Hematopoietic multipotent progenitor cell treated with erythropoietin and hydrocortisone succinate and interleukin-3 and kit ligand, for 17 days (in vitro differentiated cells): ENCODE results near the gene ZBTB38.

ENCODE experiments used
- DNase-seq: peaks from one replicate; pipeline ENCODE4 v3.0.0-alpha.2; 2015; ENCODE audit warnings: low spot score

ZBTB38 gene

GRCh38 chr3:141367038-141367730, 1.1 kb upstream of the ZBTB38 start:
- DNase-seq = no peak

GRCh38 chr3:141368925-141369794, 856 bp downstream of the ZBTB38 start:
- DNase-seq = no peak

DNA sequence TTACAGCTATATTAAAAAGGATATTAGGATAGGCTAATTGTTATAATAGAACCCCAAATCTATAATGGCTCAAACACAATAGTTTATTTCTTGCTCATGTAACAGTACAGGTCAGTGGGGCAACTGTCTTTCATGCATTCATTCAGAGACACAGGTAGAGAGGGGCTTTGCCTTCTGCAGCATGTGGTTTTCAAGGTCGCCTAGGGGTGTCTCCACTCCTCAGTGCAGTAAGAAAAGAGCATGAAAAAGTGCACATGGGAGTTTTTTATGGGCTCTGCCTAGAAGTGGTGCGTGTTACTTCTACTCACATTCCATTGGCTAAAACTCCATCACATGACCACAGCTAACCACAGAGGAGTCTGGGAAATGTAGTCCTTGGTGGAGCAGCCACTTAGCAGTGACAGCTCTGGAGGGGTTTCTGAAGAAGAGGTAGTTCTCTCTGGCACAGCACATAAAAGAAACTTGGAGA, 1.8 kb downstream of the ZBTB38 start:
- DNase-seq = peak; percentile 63

DNA sequence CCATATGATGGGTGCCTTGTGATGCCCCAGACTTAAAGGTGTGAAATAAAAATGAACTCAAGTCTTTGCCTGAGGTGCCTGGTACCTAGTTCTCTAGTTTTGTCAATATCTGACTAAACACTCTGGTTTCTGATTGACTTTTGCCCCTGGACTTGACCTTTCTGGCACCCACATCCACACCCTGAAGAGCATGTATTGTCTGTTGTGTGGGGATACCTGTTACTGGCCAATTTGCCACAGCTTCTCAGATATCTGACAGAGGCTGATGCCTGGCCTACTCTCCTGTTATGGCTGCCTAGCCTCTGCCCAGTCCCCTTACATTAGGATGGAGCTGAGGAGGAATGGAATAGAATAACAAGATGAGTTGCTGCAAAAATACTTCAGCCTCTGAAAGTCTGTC, 3.6 kb downstream of the ZBTB38 start:
- DNase-seq = no peak

DNA sequence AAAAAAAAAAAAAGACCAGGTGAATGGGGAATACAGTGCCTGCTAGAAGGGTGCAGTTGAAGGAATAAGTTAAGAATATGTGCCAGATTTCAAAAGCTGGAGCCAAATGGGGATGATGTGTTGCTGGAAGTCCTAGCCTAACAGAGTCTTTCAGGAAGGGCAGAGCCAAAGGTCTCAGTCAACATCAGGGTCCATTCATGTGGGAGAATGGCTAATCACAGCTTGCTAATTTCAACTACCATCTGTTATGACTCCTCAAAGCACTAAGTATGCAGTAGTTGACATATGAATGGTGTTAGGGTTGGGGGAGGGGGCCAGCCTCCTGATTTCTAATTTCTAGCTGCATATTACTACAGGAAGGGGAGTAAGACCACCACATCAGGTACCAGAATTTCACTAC, 4.4 kb downstream of the ZBTB38 start:
- no peak for DNase-seq

DNA sequence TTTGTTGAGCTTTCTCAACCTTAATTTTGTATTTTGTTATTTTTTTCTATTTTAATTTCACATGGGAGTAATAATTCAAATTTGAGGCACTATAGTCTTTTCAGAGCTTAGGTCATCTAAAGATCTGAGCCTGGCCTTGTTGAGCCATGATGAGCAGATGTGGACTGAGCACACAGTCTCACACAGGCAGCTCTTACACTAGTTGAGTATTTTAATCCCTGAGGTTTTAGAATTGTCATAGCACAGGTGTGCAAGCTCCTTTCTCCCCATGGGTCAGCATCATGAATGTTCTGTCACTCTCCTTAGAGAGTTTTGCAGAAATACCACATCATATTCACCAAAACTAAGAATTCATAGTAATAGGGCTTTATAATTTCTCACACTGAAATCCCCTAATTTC, 4.9 kb downstream of the ZBTB38 start:
- no peak for DNase-seq

- no peak for DNase-seq
Measured at GRCh38 chr3:141373768-141374526, 5.6 kb downstream of the ZBTB38 start.

DNA sequence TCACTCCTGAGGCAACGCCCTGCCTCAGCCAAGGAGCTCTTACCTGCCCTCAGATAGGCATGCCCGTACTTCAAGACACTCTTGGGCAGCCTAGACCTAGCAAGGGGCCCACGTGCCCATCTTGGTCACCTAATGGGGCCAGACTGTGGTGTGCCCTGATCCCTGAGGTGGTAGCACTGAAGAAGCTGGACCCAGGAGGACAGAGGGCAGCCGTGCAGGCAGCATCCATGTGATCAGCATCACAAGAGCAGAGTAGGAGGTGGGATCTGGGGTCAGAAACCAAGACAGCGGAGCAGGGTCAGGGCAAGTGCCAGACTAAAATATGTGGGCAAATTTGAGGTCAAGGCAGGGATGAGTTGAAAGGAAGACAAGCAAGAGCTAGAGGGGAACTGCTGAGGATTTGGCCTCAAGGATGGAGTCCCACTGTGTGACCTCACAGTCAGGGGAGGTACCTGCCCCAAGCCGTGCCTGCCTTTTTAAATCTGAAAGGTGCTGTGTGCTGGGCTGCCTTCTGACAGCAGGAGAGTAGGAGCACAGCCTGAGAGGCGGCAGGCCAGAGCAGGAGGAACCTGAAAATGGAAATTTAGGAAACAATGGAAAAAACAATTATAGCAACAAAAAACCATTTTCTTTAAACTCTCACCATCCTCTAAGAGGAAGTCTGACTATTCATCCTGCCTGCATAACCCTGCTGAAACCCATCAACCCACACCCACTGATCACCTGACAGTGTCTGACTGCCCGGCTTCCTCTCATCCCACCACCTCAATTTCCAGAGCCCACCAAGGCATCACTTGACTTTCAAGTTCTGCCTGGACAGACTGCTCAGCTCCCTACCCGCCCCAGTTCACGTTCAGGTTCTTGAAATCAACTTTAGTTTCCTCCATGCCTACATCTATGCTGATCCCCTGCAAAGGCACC, 7.3 kb downstream of the ZBTB38 start:
- no peak for DNase-seq

GRCh38 chr3:141377377-141377776, 9.1 kb downstream of the ZBTB38 start:
- DNase-seq = no peak

DNA sequence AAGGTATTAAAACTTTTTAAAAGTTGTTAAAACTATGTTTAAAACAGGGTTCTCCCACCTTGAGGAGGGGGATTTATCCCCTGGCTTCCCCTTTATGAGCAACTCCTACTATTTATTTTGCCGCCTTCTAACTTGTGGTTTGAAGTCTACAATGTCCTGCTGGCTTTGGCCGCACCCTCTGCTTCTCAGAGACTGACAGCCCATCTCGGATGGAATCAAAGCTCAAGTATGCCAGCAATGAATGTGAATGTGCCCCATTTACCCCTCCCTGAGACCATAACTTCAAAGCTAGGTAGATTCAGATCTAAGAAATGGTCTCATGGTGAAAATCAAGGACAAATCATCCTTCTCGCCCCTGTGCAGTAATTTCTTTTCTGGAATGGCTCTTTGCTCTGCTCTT, 10.3 kb downstream of the ZBTB38 start:
- DNase-seq = no peak

GRCh38 chr3:141379250-141379966, 11.1 kb downstream of the ZBTB38 start:
- no peak for DNase-seq

DNA sequence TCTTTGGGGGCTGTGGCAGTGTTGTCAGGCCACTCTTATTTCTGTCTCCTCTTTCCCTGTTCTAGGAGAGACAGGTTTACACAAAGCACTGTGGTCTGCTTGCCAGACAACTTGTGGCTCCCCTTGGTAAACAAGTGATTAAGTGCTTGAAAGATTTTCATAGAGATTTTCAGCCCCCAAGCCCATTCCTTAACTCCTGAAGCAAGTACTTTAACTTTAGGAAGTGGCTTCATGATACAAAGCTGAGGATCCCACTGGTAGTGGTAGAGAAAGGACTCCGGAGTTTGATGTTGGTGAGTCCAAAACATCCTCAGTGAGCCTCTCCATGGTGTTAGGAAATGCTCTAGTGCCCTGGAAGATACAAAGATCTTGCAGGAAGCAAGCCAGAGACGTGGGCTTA, 12.0 kb downstream of the ZBTB38 start:
- DNase-seq = no peak

GRCh38 chr3:141380987-141381386, 12.7 kb downstream of the ZBTB38 start:
- DNase-seq = no peak

- no peak for DNase-seq
Measured at GRCh38 chr3:141382571-141382970, 14.3 kb downstream of the ZBTB38 start.

GRCh38 chr3:141383555-141384129, 15.3 kb downstream of the ZBTB38 start:
- no peak for DNase-seq

DNA sequence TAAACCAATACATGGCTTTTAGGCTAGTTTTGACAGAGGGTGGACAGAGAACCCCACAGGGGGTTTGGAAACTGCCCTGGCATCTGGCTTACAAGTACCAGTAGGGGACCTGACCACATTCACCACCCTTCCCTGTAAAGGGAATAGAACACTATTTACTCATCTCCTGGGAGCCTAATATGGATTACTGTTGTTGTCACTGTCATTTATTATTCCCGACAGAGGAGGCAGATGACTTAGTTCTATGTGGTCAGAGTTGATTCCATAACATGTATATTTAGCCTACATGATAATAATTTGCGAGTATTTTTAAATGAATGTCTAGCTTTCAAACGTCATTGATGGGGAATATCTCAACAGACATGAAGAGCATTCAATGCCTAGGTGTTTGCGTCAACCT, 15.9 kb downstream of the ZBTB38 start:
- DNase-seq = no peak

GRCh38 chr3:141384575-141384974, 16.3 kb downstream of the ZBTB38 start:
- no peak for DNase-seq

GRCh38 chr3:141385406-141386125, 17.3 kb downstream of the ZBTB38 start:
- DNase-seq = no peak

DNA sequence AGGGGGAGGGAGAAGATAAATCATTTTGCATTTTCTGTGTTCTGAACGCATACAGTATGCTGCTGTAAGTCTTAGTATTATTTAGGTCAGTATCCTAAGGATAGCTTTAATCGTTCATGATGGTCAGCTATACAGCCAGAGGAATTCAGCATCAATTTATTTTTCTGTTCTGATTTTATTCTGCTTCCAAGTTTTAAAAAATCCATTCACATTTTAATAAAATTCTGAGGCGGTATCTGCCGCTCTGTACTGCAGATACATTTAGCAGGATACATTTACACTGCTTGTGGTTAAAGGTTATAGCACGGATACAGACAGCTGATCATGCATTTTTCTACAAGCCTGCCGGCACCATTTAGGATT, 17.8 kb downstream of the ZBTB38 start:
- DNase-seq = no peak

DNA sequence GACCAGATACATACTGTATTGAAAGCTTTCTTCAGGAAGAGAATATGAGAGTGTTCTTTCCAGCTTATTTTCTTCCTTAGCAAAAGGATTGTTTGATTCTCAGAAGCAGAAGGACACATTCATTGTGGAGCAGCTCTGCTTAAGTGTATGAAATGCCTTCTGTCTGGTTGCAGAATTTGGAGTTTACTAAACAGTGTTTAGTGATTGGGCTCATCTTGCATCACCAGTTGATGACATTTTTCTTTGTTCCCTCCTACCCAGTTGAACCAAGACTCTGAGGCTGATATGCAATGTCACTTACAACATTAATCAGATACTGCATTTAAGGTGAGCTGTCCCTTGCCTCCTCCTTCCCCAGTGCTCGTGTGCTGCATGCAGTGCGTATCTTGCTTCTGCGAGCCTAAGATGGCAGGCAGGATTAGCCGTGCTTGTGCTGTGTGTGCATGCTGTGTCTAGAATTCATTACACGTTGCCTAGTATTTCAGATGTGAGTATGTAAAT, 18.4 kb downstream of the ZBTB38 start:
- no peak for DNase-seq
